GM12878 (cell line): ENCODE results near the gene TXNDC8. TPM values are rescaled to one million over a fixed set of nuclear protein-coding genes. Genes with fewer than 3 reads are reported as not detected.

Experiments used
- ATAC-seq: fragments of 200-7000 bp; cut with Tn5 transposase; 3 replicates; pipeline ENCODE4 v1.9.1; 2020; ENCODE audit warnings: mild to moderate bottlenecking, moderate library complexity
- BruUV-seq: library from RNA; stranded (reverse); fragments of 400-500 nt; replicated peaks from 2 replicates; lab custom pipeline; 2021; lab: Mats Ljungman, UMichigan
- CTCF ChIA-PET: fragments of 300-600 bp; sonication (Branson Sonifier 250); formaldehyde crosslinking; extraction: SDS; loops from one replicate; lab custom pipeline; 2021; ENCODE audit warnings: inconsistent platforms; lab: Yijun Ruan, JAX
- POLR2A ChIA-PET: fragments of 350-600 bp; formaldehyde crosslinking; extraction: SDS; loops from one replicate; lab custom pipeline; 2021; ENCODE audit warnings: inconsistent platforms; lab: Charles Lee
- RAD21 ChIA-PET: fragments of 300-600 bp; sonication (Branson Sonifier 250); formaldehyde crosslinking; loops from one replicate; lab custom pipeline; 2023; ENCODE audit warnings: antibody characterized with exemption; ENCODE audit not compliant: unreplicated experiment; lab: Charles Lee
- SMC1A ChIA-PET: fragments of 300-600 bp; sonication (Branson Sonifier 250); formaldehyde crosslinking; loops from one replicate; lab custom pipeline; 2023; ENCODE audit not compliant: unreplicated experiment, uncharacterized antibody; lab: Charles Lee
- DNase-seq: peaks from one replicate; pipeline ENCODE4 v3.0.0-alpha.2; 2011; ENCODE audit warnings: low read depth, low spot score
- FAIRE-seq: peaks from 3 replicates; lab custom pipeline; 2011; peaks lifted over from hg19 to GRCh38; lab: Jason Lieb, UNC
- H2AFZ ChIP-seq: 2 replicates; pipeline ENCODE4 v1.6.0; 2011; ENCODE audit warnings: low read depth, low read length, control low read depth; ENCODE audit not compliant: control insufficient read depth
- H3K27ac ChIP-seq: 2 replicates; pipeline ENCODE4 v1.5.1; 2011; ENCODE audit warnings: control low read depth; ENCODE audit not compliant: control insufficient read depth, insufficient read depth
- H3K27me3 ChIP-seq, 2 experiments: replicated peaks in 1 of 2; 2 replicates each; pipeline versions ENCODE4 v1.6.0 to v1.6.1; 2011; ENCODE audit warnings: low read length in 1 of 2; ENCODE audit not compliant: control insufficient read depth in 2 of 2, insufficient read depth in 2 of 2
- H3K36me3 ChIP-seq, 2 experiments: 2 replicates each; pipeline ENCODE4 v1.5.1; 2011; ENCODE audit warnings: low read length in 1 of 2; ENCODE audit not compliant: control insufficient read depth in 2 of 2, insufficient read depth in 2 of 2
- H3K4me1 ChIP-seq: 2 replicates; pipeline ENCODE4 v1.6.1; 2011; ENCODE audit warnings: mild to moderate bottlenecking, low read length, moderate library complexity, mixed read lengths; ENCODE audit not compliant: control insufficient read depth, insufficient read depth
- H3K4me2 ChIP-seq: 2 replicates; pipeline ENCODE4 v1.6.0; 2011; ENCODE audit warnings: control low read depth; ENCODE audit not compliant: control insufficient read depth, insufficient read depth
- H3K4me3 ChIP-seq: fragments of 200-600 bp; sonication (generic); 2 replicates; pipeline ENCODE4 v1.5.1; 2016
- H3K79me2 ChIP-seq: 2 replicates; pipeline ENCODE4 v1.6.0; 2011; ENCODE audit warnings: low read length; ENCODE audit not compliant: control insufficient read depth, insufficient read depth
- H3K9ac ChIP-seq: 2 replicates; pipeline ENCODE4 v1.8.0; 2011; ENCODE audit warnings: low read length, control low read depth, mixed read lengths; ENCODE audit not compliant: control insufficient read depth, insufficient read depth
- H3K9me3 ChIP-seq: replicated peaks from 3 replicates; pipeline ENCODE4 v1.5.1; 2011; ENCODE audit warnings: mild to moderate bottlenecking, low read length; ENCODE audit not compliant: control insufficient read depth, insufficient read depth
- H4K20me1 ChIP-seq: 2 replicates; pipeline ENCODE4 v1.6.0; 2011; ENCODE audit not compliant: control insufficient read depth, insufficient read depth
- BACH1 ChIP-seq: fragments of 450-650 bp; IDR thresholded peaks from 2 replicates; pipeline ENCODE4 v1.6.1; 2017; ENCODE audit warnings: mild to moderate bottlenecking, borderline replicate concordance
- CEBPZ ChIP-seq: fragments of 150-350 bp; IDR thresholded peaks from 2 replicates; pipeline ENCODE4 v1.6.1; 2016; ENCODE audit warnings: low read depth, low read length
- CTCF ChIP-seq, 3 experiments: IDR thresholded peaks in 2 of 3; conservative IDR thresholded peaks in 1 of 3; 2 replicates each; pipeline ENCODE4 v1.5.1; 2011; ENCODE audit warnings: low read depth in 3 of 3, low read length in 3 of 3, mild to moderate bottlenecking in 3 of 3, control low read depth in 2 of 3, moderate library complexity in 2 of 3, inconsistent platforms in 1 of 3, mixed read lengths in 1 of 3; ENCODE audit not compliant: control insufficient read depth in 2 of 3, insufficient read depth in 1 of 3; ENCODE audit errors: extremely low read depth in 1 of 3
- E2F8 ChIP-seq: fragments of 450-650 bp; IDR thresholded peaks from 2 replicates; pipeline ENCODE4 v1.6.1; 2018; ENCODE audit warnings: mild to moderate bottlenecking, low read depth, moderate library complexity; ENCODE audit not compliant: partially characterized antibody
- IKZF2 ChIP-seq, 2 experiments: fragments of 450-650 bp; IDR thresholded peaks; 2 replicates each; pipeline ENCODE4 v1.6.1; 2017; ENCODE audit warnings: mild to moderate bottlenecking in 2 of 2, moderate library complexity in 2 of 2
- IRF3 ChIP-seq: fragments of 450-650 bp; IDR thresholded peaks from 2 replicates; pipeline ENCODE4 v1.6.1; 2014; ENCODE audit warnings: mild to moderate bottlenecking
- KLF5 ChIP-seq: fragments of 450-650 bp; IDR thresholded peaks from 2 replicates; pipeline ENCODE4 v1.6.1; 2014; ENCODE audit warnings: mild to moderate bottlenecking; ENCODE audit not compliant: partially characterized antibody
- PML ChIP-seq: IDR thresholded peaks from 2 replicates; pipeline ENCODE4 v1.6.1; 2012; ENCODE audit warnings: low read length, inconsistent platforms
- POU2F2 ChIP-seq: IDR thresholded peaks from 3 replicates; pipeline ENCODE4 v1.6.1; 2011; ENCODE audit warnings: low read depth, mild to moderate bottlenecking, low read length, borderline replicate concordance
- STAT3 ChIP-seq: IDR thresholded peaks from 2 replicates; pipeline ENCODE4 v1.6.1; 2011; ENCODE audit warnings: low read depth, low read length, improper control_type of control experiment
- SUPT20H ChIP-seq: IDR thresholded peaks from 2 replicates; pipeline ENCODE4 v1.6.1; 2011; ENCODE audit warnings: low read depth, mild to moderate bottlenecking, low read length, moderate library complexity, borderline replicate concordance; ENCODE audit not compliant: control insufficient read depth
- TCF3 ChIP-seq: IDR thresholded peaks from 2 replicates; pipeline ENCODE4 v1.6.1; 2012; ENCODE audit warnings: low read depth, mild to moderate bottlenecking, low read length, borderline replicate concordance; ENCODE audit not compliant: insufficient read depth
- YY1 ChIP-seq: IDR thresholded peaks from 2 replicates; pipeline ENCODE4 v1.6.1; 2011; ENCODE audit warnings: low read depth, mild to moderate bottlenecking, low read length
- in situ Hi-C: fragments of 300-500 bp; cut with MboI; formaldehyde crosslinking; loops from 9 replicates; pipeline ENCODE4 v1.14.3; 2018; ENCODE audit warnings: mixed read lengths
- intact Hi-C: fragments of 100-400 bp; cut with micrococcal nuclease; formaldehyde crosslinking; loops from one replicate; pipeline ENCODE4 v1.14.2; 2022; ENCODE audit not compliant: unreplicated experiment
- polyA plus RNA-seq, 11 experiments: library from polyadenylated mRNA; depleted of rRNA in 4 of 11; unstranded in 6 of 11; stranded (reverse) in 5 of 11; fragments of >200 nt; fragmentation: Nextera tagmentation in 4 of 11; fragmentation: Illumina TruSeq in 1 of 11; extraction: Ambion mirVana in 4 of 11; extraction: Trizol in 1 of 11; gene quantifications; 1 replicate in 1 of 11; 2 replicates in 10 of 11; pipeline versions ENCODE4 v1.2.1 to v1.2.3, GENCODE V29; 2011 to 2016; ENCODE audit warnings: inconsistent platforms in 2 of 11, missing spikeins in 2 of 11, low read depth in 1 of 11
- total RNA-seq, 4 experiments: library from RNA; depleted of rRNA in 3 of 4; stranded (reverse); fragments of >200 nt in 3 of 4; fragmentation: Illumina TruSeq in 1 of 4; extraction: Trizol in 1 of 4; gene quantifications; 2 replicates each; pipeline versions ENCODE4 v1.2.1 to v1.2.3, GENCODE V29; 2013 to 2021
- TF ChIP-seq, protein P1 (sequence below): IDR thresholded peaks from 2 replicates; pipeline ENCODE4 v1.6.1; 2011; ENCODE audit warnings: borderline replicate concordance, low read depth, mild to moderate bottlenecking, moderate library complexity, mixed read lengths, low read length; ENCODE audit not compliant: insufficient read depth; ENCODE audit errors: extremely low read length

The TXNDC8 gene
- total and polyA plus RNA-seq, 10 of the 15 experiments (the other 5 are each of a cell fraction or from before 2014, with no cell fraction given), result not detected

DNA sequence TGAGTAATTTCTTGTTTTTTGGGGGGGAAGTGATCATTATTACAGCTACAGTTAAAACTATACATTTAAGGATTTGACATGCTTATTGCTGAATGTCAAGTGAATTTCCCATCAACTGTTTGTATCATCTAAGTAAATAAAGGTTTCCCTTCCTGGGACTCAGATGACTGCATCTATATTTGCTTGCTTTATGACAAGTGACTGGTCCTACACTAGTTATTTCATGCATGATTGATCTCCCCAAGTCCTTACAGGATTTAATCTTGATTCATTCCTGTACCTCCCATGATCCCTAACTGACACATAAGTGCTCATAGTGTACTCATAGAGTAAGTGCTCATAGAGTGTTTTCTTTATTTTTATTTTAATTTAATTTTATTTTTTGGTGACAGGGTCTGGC lies 2.8 kb downstream of the TXNDC8 start:
- no peak overlapping the region for H3K4me3 ChIP-seq
- H3K4me2 ChIP-seq, result no peak overlapping the region
- BruUV-seq, result no TSS peak
- TF ChIP-seq YY1 (no peak), CEBPZ (no peak), KLF5 (no peak), E2F8 (no peak), SUPT20H (no peak), IKZF2 (IDR thresholded peaks at IDR 0.05) (no peak), PML (no peak), TCF3 (no peak), BACH1 (no peak), IRF3 (no peak), STAT3 (no peak), POU2F2 (no peak), CTCF (IDR thresholded peaks at IDR 0.05 in 2 of 3, conservative IDR thresholded peaks at IDR 0.05 in 1 of 3; ENCODE audit: control insufficient read depth in 2 of 3, extremely low read depth in 1 of 3, insufficient read depth in 1 of 3, low read depth in 3 of 3, low read length in 3 of 3) (no peak)
- TF ChIP-seq, protein P1, sequence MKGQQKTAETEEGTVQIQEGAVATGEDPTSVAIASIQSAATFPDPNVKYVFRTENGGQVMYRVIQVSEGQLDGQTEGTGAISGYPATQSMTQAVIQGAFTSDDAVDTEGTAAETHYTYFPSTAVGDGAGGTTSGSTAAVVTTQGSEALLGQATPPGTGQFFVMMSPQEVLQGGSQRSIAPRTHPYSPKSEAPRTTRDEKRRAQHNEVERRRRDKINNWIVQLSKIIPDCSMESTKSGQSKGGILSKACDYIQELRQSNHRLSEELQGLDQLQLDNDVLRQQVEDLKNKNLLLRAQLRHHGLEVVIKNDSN, result no peak
- TF ChIP-seq, all 136 proteins: peak for 0
- H3K9me3 ChIP-seq, result no peaks in the 10 kb centered on the region
- ChIA-PET CTCF (no interaction called here), POLR2A (no interaction called here), SMC1A (interaction anchor here (0.6 to 1.0 kb wide), 3 partner anchors 16 to 1258 kb away, joined by 3 read pairs; no protein-coding TSS in a partner anchor), RAD21 (no interaction called here)
- H3K9ac ChIP-seq, result no peak overlapping the region
- H3K79me2 ChIP-seq, result no peaks in the 10 kb centered on the region
- intact Hi-C loops (no loop called here), in situ Hi-C loops (no loop called here)
- ATAC-seq (peak; percentile 18; the same call in 2 of the 3 replicates), DNase-seq (no peak), FAIRE-seq (no peak)
- H2AFZ ChIP-seq, result no peak overlapping the region
- H3K27me3 ChIP-seq, result no peaks in the 10 kb centered on the region
- H3K27ac ChIP-seq, result no peak overlapping the region
- H3K4me1 ChIP-seq, result peaks cover 4% of the 10 kb centered on the region
- H4K20me1 ChIP-seq, result no peaks in the 10 kb centered on the region
- no peaks in the 10 kb centered on the region for H3K36me3 ChIP-seq
